HG03108 (cell line): ENCODE measurements around the gene DSC1.
A peak's percentile ranks its signal among the peaks of the same experiment; 100 is the strongest.

Experiments used
- ATAC-seq: cut with Tn5 transposase; IDR thresholded peaks from one replicate; pipeline ENCODE4 v1.9.1; 2021; ENCODE audit warnings: moderate library complexity; ENCODE audit not compliant: unreplicated experiment

The DSC1 gene, protein sequence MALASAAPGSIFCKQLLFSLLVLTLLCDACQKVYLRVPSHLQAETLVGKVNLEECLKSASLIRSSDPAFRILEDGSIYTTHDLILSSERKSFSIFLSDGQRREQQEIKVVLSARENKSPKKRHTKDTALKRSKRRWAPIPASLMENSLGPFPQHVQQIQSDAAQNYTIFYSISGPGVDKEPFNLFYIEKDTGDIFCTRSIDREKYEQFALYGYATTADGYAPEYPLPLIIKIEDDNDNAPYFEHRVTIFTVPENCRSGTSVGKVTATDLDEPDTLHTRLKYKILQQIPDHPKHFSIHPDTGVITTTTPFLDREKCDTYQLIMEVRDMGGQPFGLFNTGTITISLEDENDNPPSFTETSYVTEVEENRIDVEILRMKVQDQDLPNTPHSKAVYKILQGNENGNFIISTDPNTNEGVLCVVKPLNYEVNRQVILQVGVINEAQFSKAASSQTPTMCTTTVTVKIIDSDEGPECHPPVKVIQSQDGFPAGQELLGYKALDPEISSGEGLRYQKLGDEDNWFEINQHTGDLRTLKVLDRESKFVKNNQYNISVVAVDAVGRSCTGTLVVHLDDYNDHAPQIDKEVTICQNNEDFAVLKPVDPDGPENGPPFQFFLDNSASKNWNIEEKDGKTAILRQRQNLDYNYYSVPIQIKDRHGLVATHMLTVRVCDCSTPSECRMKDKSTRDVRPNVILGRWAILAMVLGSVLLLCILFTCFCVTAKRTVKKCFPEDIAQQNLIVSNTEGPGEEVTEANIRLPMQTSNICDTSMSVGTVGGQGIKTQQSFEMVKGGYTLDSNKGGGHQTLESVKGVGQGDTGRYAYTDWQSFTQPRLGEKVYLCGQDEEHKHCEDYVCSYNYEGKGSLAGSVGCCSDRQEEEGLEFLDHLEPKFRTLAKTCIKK

GRCh38 chr18:31162825-31163435 is at the start of gene DSC1:
DSC1 (minus strand) TSS chr18:31162856; CDS start chr18:31162594, 262 bp downstream.
- ATAC-seq, result no peak

DNA sequence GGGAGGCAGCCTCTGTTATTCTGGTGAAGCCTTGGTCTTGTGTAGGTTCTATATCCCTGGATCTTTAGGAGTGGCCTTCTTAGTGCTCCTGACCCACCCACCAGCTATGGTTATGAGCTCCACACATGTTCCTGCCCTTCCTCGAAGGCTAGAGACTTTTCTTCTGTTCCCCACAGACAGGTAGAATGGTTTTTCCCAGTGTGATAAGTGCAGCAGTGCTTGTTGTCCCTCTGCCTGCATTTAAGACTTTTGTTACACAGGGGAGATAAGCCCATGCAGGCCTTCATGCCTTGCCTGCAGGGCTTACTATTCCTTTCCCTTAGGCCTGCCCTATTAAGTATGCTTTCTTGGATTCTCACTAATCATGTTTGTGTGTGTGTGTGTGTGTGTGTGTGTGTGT is 48.4 kb upstream of the DSC1 start:
- ATAC-seq, result no peak

DNA sequence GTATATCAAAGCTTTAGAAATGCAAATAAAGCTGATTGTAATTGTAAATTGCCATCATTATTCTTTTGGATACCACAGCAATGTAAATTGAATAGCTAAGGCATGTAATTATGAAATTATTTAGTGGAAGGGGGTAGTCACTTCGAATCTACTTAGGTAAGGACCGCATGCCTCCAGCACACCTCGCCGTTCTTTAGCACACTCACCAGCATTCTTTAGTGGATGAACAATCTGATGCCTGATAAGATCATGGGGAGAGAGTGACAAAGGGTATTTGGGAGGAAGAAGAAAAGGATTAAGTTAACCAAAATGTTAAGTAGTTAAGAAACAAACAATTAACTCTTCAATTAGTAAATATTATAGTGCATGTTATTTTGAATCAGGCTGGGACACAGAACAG is 46.4 kb upstream of the DSC1 start:
- ATAC-seq, result no peak

DNA sequence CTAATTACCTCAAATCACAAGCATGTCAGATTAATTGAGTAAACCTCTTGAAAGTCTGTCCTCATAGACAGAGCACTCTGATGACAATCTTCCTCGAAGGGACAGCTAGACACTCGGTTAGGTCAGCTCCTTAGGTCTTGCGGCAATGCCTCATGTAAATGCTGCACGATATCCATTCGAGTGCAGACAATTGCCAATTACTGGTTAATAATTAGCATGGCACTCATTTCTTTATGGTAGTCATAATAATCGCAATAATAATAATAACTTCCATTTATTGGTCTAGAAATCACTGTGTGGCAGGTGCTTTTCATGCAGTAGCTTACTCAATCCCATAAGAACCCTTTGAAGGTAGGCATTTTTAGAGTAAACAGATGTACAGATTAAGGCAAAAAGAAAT is 44.7 kb upstream of the DSC1 start:
- no peak for ATAC-seq

GRCh38 chr18:31206787-31207381 is 44.2 kb upstream of the DSC1 start:
- ATAC-seq, result peak; percentile 78

GRCh38 chr18:31206071-31206470 is 43.4 kb upstream of the DSC1 start:
- ATAC-seq, result no peak

DNA sequence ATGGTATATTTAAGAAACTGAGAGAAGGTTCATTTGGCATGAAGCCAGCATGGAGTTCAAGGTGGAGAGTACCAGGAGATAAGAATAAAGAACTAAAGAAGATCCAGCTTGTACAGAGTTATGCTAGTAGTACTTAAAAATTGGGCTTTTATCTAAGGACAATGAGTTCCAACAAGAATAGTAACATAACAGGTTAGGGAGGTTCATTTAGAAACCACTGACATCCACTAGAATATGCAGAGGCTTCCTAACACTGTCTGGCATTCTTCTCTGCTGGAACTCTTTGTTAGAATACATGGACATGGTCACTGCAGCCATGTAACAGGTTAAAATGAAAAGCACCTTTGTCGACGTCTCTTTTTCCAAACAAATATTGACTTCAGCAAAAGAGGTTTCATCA is 42.6 kb upstream of the DSC1 start:
- ATAC-seq, result no peak

DNA sequence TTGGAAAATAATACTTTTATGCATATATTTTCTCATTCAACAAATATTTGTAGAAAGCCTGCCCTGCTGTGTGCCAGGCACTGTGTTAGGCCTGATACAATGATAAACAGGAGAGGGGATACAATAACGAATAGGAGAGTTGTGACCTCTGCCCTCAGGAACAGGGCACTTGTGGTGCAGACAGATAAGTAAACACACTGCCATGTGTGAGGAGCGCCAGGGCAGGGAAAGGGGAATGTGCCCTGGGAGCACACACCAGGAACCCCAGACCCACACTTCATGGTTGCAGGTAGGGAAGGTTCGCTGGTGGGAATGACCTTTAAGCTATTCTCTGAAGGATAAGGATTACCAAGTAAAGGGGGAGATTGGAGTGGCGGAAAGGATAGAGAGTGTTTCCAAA is 42.2 kb upstream of the DSC1 start:
- no peak for ATAC-seq

DNA sequence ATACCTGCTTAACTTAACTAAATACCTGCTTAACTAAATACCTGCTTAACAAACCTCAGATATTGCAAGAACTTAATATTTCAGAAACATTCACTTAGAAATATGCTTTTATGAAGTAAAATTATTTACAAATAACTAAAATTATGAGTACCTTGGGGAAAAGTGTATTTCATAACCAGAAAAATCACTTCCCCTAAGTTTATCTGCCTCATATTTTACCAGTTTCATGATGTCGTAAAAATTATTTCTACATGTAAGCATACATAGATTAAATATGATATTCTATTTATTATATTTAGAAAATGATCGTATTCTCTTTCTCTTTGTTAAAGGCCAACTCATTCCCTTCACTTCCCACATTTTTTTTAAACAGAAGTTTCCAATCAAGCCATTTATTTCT is 41.5 kb upstream of the DSC1 start:
- ATAC-seq, result no peak

- ATAC-seq, result no peak
Measured at GRCh38 chr18:31203794-31204148, 41.1 kb upstream of the DSC1 start.

DNA sequence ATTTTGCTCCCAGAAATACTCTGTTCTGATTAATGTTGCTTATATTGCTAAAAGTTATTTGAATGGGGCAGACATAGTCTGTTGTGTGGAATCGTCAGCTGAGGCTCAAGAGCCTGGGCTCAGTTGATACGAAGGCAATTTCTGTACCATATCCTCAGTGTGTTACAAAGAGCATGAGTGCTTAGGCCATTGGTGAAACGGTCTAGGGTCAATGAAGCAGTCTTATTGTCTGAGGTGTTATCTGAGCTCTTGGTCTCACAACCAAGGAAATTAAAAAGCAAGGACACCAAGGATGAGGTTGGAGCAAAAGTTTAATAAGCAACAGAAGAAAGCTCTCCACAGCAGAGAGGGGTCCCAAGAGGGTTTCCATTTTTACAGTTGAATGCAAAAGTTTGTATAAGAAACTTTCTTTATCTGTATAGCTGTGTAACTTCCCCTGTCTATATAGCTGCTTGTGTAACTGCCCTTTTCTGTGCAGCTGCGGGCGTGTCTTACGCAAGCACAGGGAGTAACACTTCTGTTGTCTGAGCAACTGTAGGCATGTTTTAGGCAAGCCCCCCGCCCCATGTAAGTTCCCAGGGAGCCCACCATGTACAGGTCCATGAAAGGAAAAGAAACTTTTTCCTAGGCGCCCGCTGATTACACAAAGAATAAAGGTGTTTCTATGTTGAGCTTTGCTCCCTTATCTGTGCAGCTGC is 40.6 kb upstream of the DSC1 start:
- ATAC-seq, result no peak

DNA sequence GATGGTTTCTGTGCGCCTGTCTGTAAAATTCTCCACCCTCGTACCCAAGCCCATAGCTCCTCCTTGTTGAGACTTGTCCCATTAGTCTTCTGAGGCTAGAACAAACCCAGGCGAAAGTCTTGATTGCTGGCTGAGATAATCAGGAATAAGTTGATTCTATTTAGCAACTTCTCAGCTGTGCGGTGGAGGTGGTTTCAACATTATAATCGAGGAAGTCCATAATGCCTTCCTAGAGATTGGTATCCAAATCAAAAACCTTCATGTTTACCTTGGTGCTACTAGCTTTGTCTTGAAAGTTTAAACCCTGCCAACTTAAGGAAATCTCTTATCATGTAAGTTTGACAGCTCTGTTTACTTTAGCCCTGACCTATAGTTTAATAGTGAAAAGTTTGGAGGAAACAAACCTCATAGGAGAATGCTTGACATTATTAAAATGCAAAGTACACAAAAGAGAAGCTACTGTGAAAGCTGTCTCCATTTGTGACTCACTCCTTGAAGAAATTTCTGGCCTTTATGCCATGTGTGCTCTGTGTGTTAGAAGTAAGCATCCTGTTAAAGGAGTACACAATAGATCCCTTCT is 36.6 kb upstream of the DSC1 start:
- ATAC-seq, result no peak

DNA sequence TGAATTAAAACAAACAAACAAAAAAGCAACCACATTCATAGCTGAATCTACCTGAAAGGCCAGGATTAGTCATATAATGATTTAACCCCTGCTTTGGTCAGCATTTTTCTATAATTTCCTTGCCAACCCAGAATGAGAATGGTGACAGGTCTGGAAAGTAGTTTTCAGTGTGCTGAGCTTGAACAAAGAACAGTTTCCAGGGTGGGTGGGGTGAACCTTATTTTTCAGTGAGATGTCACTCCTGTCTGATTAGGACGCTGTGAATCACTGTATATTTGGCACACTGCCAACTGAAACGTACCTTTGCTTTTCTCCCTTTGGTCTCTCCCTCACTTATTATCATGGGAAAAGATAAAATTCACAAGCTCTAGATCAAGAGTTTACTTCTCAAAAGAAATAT is 35.0 kb upstream of the DSC1 start:
- no peak for ATAC-seq

- no peak for ATAC-seq
Measured at GRCh38 chr18:31195063-31195462, 32.4 kb upstream of the DSC1 start.

DNA sequence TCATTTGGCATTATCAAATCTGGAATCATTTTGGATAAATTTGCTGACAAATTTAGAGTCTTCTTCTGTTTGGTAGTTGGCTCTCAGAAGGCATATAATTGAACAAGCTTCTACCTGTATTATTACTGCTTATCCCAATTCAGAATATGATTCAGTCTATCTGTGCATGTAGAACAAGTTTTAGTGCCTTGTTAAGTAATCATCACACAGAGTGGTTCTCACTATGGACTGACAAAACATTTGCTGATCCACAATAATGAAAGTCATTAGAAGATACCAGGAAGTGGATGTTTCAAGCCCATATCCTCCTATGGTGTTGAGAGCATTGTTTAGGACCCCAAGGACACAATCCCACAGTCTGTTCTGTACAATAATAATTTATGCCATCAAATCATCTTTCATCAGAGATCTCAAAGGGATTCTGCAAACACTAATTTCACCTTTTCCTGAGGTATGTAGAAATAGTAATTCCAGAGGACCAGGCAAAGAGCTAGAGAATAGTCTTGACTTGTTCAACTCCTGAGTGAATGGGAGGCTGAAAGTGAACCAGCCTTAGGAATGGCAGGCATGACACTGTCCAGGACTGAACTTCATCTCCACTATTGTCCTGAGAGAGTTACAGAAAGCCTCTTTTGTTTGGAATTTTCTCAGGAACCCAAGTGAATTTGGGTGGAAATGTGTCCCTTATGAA is 29.6 kb upstream of the DSC1 start:
- no peak for ATAC-seq

DNA sequence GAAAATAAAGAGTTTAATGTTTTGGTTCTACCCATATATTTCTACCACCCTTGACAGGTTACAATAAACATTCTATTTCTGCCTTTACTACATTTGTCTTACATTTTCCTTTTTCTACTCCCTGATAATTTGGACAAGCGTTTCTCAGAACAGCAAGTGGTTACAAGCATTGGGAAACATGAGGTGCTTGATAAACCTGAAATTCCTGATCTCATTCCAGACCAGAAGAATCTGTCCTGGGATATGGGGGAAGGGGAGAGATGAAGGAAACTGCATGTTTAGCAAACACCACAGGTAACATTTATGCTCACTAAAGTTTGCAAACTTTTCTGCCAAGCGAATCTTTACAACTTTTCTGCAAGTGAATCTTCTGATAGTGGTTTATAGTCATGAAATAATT is 28.3 kb upstream of the DSC1 start:
- ATAC-seq, result no peak

DNA sequence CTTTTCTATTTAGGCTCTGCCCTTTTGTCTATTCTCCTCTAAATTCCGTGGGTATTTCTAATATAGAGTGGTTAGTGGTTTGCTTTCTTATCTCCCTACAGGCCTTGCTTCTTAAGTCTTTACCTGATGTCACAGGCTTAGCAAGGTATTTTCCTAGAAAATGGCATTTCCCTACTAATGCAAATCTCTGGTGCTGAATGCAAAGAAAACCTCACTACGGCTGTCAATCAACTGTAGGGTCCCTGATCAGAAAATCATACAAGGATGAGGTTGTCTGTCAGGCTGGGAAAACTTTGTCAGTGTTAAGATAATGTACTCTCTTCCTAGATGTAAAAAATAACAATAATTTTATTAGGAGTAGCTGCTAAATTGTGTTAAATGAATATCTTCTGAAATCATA is 27.1 kb upstream of the DSC1 start:
- no peak for ATAC-seq

DNA sequence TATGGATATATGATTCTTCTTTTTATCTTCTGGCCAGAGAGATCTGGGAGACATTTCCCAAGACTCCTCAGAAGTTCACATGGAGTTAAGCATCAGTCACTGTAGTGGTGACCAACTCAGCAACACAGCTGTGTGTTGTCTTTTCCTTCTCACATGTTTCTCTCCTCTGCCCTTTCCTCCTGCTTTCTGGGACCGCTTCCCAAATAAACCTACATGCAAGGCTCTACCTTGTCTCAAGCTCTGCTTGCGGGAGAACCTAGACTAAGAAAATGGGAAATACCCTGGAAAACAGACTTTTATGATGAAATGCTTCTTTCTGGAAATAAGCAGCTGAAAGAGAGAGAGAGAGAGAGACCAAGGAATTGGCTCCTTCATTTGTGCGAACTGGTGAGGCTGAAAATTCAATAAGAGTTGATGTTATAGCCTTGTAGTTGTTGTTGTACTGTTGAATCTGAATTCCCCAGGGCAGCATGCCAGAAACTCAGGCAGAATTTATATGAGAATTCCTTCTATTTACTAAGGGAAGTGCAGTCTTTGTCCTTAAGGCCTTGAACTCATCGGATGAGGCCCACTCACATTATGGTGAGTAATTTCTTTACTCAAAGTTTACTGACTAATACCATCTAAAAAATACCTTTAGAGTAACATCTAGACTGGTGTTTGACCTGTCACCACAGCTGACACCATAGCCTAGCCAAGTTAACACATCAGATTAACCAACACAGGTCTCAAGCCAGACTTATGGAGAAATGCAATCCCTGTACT is 22.7 kb upstream of the DSC1 start:
- ATAC-seq, result no peak

DNA sequence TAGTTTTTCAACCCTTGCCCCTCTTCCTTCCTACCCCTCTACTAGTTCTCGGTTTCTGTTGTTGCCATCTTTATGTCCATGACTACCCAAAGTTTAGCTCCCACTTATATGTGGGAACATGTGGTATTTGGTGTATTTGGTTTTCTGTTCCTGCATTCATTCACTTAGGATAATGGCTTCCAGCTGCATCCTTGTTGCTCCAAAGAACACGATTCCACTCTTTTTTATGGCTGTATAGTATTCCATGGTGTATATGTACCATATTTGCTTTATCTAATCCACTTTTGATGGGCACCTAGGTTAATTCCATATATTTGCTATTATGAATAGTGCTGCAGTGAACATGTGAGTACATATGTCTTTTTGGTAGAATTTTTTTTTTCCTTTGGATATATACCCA is 20.6 kb upstream of the DSC1 start:
- no peak for ATAC-seq
